ENCODE data around the gene STIL. TPM values are rescaled to one million over a fixed set of nuclear protein-coding genes. Genes with fewer than 3 reads are reported as not detected.

Gene STIL
- total and polyA plus RNA-seq, 2 of the 13 experiments (the other 11 are each of a cell fraction or from before 2014, with no cell fraction given): 13.7 to 18.6 TPM

DNA sequence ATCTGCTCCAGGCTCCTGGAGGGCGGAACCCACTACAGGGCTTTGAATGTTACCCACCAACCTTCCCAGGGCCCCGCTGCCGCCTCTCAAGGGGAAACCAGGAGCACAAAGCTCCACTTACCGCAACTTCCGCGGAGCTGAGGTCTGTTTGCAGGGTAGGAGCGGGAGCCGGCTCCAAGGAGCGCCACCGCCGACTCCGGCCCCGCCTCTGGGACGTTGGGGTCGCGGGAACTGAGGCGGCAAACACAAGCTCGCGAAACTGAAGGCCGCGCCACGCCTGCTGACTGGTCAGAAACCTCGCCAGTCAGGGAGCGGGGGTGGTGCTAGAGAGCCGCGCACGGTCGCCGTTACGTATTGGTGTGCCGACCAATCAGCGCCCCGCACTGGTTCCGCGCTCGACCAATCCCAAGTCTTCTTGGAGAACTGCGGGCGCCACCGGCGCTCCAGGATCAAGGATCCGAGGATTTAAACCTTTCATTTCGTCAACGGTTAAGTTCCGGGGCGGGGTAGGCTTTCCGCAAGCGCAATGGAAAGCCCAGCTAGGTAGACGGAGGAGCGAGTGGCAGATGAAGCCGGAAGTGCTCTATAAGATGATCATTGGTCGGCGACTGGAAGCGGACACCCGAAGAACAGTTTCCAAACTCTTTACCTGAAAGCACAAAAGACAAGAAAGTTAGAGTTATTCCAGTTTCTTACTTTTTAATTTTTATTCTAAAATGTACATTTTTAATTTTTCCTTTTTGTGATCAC is at the start of gene STIL (continued):
- TF ChIP-seq ZNF205 (CRISPR knock-in tag; IDR thresholded peaks at IDR 0.05): no peak

DNA sequence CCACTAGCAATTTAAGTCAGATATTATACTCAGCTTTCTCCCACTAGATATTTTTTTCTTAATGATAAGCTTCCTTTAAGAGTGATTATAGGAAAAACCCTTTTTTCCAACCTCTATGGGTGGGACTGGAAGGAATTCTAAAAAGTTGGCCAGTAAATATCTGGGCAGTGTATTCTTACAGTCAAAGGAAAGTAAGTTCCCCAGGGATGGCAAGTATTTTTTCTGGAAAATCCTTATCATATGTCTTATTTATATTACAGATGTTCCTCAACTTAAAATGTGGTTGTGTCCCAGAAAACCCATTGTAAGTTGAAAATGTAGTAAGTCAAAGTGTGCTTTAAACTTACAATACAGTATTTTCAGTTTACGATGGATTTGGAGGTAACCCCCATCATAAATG is 48.9 kb upstream of the STIL start:
- WGBS (ENCODE audit: low lambda C conversion rate): 96% methylated on average over 1 of the region's 1 CpG
- no peak overlapping the region for H3K9ac ChIP-seq (ENCODE audit: insufficient read depth, low read depth, low read length)
- H3K4me3 ChIP-seq (replicated peaks in 1 of 3; ENCODE audit: insufficient read depth in 1 of 3, low read depth in 2 of 3, low read length in 3 of 3): no peak overlapping the region
- H3K36me3 ChIP-seq (replicated peaks in 1 of 2; ENCODE audit: control insufficient read depth in 1 of 2, insufficient read depth in 2 of 2, low read length in 2 of 2): no peaks in the 10 kb centered on the region; a peak in 2 of 5 replicates
- H4K20me1 ChIP-seq (ENCODE audit: insufficient read depth, low read length): 0 out of 2 replicates have a peak, but pooled peaks cover 3% of the 10 kb centered on the region
- intact Hi-C loops (cut with micrococcal nuclease; ENCODE audit: unreplicated experiment) (no loop called here), in situ Hi-C loops (cut with HindIII; ENCODE audit: extremely low pct_ligation_motif_present, low pct_unique_long_range_greater_than_20kb) (no loop called here)
- no peaks in the 10 kb centered on the region for H3K27me3 ChIP-seq (ENCODE audit: control insufficient read depth in 1 of 2, insufficient read depth in 2 of 2, low read length in 2 of 2)
- H3K4me1 ChIP-seq (ENCODE audit: insufficient read depth, low read length): no peaks in the 10 kb centered on the region
- peaks cover 35% of the 10 kb centered on the region for H3K79me2 ChIP-seq (ENCODE audit: insufficient read depth, low read length)
- no peak for DNase-seq (ENCODE audit: low spot score)
- FAIRE-seq: no peak
- H3K9me3 ChIP-seq (ENCODE audit: low read length): no peaks in the 10 kb centered on the region
- POLR2A ChIA-PET: no interaction called here
- no peak for TF ChIP-seq HNRNPH1 (optimal IDR thresholded peaks at IDR 0.05; ENCODE audit: low read depth, low read length)
- TF ChIP-seq MIER3 (CRISPR knock-in tag; IDR thresholded peaks at IDR 0.05; ENCODE audit: borderline replicate concordance): no peak
- TF ChIP-seq RELA (CRISPR knock-in tag; IDR thresholded peaks at IDR 0.05): no peak
- no peak for TF ChIP-seq SATB2 (CRISPR knock-in tag; IDR thresholded peaks at IDR 0.05)
- TF ChIP-seq PHF8 (CRISPR knock-in tag; IDR thresholded peaks at IDR 0.05): no peak
- no peak for TF ChIP-seq DPF2 (CRISPR knock-in tag; IDR thresholded peaks at IDR 0.05; ENCODE audit: borderline replicate concordance, low read depth)
- TF ChIP-seq, protein P1, sequence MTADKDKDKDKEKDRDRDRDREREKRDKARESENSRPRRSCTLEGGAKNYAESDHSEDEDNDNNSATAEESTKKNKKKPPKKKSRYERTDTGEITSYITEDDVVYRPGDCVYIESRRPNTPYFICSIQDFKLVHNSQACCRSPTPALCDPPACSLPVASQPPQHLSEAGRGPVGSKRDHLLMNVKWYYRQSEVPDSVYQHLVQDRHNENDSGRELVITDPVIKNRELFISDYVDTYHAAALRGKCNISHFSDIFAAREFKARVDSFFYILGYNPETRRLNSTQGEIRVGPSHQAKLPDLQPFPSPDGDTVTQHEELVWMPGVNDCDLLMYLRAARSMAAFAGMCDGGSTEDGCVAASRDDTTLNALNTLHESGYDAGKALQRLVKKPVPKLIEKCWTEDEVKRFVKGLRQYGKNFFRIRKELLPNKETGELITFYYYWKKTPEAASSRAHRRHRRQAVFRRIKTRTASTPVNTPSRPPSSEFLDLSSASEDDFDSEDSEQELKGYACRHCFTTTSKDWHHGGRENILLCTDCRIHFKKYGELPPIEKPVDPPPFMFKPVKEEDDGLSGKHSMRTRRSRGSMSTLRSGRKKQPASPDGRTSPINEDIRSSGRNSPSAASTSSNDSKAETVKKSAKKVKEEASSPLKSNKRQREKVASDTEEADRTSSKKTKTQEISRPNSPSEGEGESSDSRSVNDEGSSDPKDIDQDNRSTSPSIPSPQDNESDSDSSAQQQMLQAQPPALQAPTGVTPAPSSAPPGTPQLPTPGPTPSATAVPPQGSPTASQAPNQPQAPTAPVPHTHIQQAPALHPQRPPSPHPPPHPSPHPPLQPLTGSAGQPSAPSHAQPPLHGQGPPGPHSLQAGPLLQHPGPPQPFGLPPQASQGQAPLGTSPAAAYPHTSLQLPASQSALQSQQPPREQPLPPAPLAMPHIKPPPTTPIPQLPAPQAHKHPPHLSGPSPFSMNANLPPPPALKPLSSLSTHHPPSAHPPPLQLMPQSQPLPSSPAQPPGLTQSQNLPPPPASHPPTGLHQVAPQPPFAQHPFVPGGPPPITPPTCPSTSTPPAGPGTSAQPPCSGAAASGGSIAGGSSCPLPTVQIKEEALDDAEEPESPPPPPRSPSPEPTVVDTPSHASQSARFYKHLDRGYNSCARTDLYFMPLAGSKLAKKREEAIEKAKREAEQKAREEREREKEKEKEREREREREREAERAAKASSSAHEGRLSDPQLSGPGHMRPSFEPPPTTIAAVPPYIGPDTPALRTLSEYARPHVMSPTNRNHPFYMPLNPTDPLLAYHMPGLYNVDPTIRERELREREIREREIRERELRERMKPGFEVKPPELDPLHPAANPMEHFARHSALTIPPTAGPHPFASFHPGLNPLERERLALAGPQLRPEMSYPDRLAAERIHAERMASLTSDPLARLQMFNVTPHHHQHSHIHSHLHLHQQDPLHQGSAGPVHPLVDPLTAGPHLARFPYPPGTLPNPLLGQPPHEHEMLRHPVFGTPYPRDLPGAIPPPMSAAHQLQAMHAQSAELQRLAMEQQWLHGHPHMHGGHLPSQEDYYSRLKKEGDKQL (CRISPR knock-in tag; IDR thresholded peaks at IDR 0.05; ENCODE audit: low read depth): no peak
- no peak for TF ChIP-seq SUZ12 (IDR thresholded peaks at IDR 0.05; ENCODE audit: low read depth, low read length)
- TF ChIP-seq RFXANK (CRISPR knock-in tag; IDR thresholded peaks at IDR 0.05): no peak
- TF ChIP-seq TAF15 (IDR thresholded peaks at IDR 0.05; ENCODE audit: low read depth, low read length, poor library complexity, severe bottlenecking): no peak
- CTCF ChIA-PET (ENCODE audit: low intra/inter-chr PET ratio, low total read pairs): no interaction called here
- BruUV-seq (replicated peaks): no TSS peak
- no peak overlapping the region for H3K27ac ChIP-seq (ENCODE audit: extremely low read length, insufficient read depth, low read length)
- no peak overlapping the region for H3K4me2 ChIP-seq (ENCODE audit: low read depth, low read length)
- no peak overlapping the region for H2AFZ ChIP-seq (ENCODE audit: low read length)
- ATAC-seq: no peak

Measured in HepG2 (cell line).